K562 (cell line): Measurements from ENCODE around the gene UMAD1. TPM values are rescaled to one million over a fixed set of nuclear protein-coding genes. Genes with fewer than 3 reads are reported as not detected.
A peak's percentile ranks its signal among the peaks of the same experiment; 100 is the strongest.
"Not testable (repeated sequence)": the region's sequence is repeated elsewhere in the genome, so short reads cannot be mapped to it uniquely, and the experiment has no call there.

ENCODE experiments used
- ATAC-seq: fragments of 200-7000 bp; cut with Tn5 transposase; 3 replicates; pipeline ENCODE4 v1.9.1; 2020; ENCODE audit warnings: moderate library complexity
- BruUV-seq: library from RNA; stranded (reverse); fragments of 400-500 nt; replicated peaks from 2 replicates; lab custom pipeline; 2021; lab: Mats Ljungman, UMichigan
- CTCF ChIA-PET: fragments of 300-600 bp; formaldehyde crosslinking; extraction: SDS; loops from one replicate; lab custom pipeline; 2021; ENCODE audit warnings: low intra/inter-chr PET ratio; lab: Yijun Ruan, JAX
- POLR2A ChIA-PET: fragments of 300-600, 350-650 bp; sonication (Branson Sonifier 250); formaldehyde crosslinking; extraction: SDS; loops from one replicate; lab custom pipeline; 2021; ENCODE audit warnings: antibody characterized with exemption, inconsistent platforms; lab: Yijun Ruan, JAX
- DNase-seq, 4 experiments: peaks; one replicate each; pipeline versions ENCODE4 v3.0.0 to v3.0.0-alpha.2; 2011 to 2018; ENCODE audit warnings: low spot score in 3 of 4, mixed read lengths in 3 of 4; ENCODE audit errors: extremely low read depth in 1 of 4
- FAIRE-seq: peaks from 2 replicates; lab custom pipeline; 2011; peaks lifted over from hg19 to GRCh38; lab: Jason Lieb, UNC
- H2AFZ ChIP-seq: 2 replicates; pipeline ENCODE4 v1.6.0; 2011; ENCODE audit warnings: low read depth, low read length, control low read depth, inconsistent platforms
- H3K27ac ChIP-seq: fragments of 200-600 bp; 3 replicates; pipeline ENCODE4 v1.8.0; 2011; ENCODE audit warnings: low read depth, mild to moderate bottlenecking, control low read depth, inconsistent platforms, low read length, moderate library complexity, mixed read lengths; ENCODE audit errors: extremely low read depth
- H3K27me3 ChIP-seq, 2 experiments: fragments of 300-600 bp in 1 of 2; 2 replicates in 1 of 2; 3 replicates in 1 of 2; pipeline versions ENCODE4 v1.6.0 to v1.8.0; 2011; ENCODE audit warnings: inconsistent platforms in 2 of 2, low read length in 2 of 2, mild to moderate bottlenecking in 1 of 2, mixed read lengths in 1 of 2, moderate library complexity in 1 of 2; ENCODE audit not compliant: control insufficient read depth in 2 of 2, insufficient read depth in 2 of 2
- H3K36me3 ChIP-seq: fragments of 300-600 bp; 3 replicates; pipeline ENCODE4 v1.8.0; 2011; ENCODE audit warnings: mild to moderate bottlenecking, low read length, inconsistent platforms; ENCODE audit not compliant: control insufficient read depth, insufficient read depth
- H3K4me1 ChIP-seq, 2 experiments: fragments of 200-600 bp in 1 of 2; replicated peaks in 1 of 2; 2 replicates in 1 of 2; 3 replicates in 1 of 2; pipeline versions ENCODE4 v1.5.1 to v1.8.0; 2011; ENCODE audit warnings: inconsistent platforms in 2 of 2, low read length in 2 of 2, mild to moderate bottlenecking in 1 of 2, mixed read lengths in 1 of 2, moderate library complexity in 1 of 2; ENCODE audit not compliant: control insufficient read depth in 2 of 2, insufficient read depth in 2 of 2
- H3K4me2 ChIP-seq: 2 replicates; pipeline ENCODE4 v1.6.1; 2011; ENCODE audit warnings: low read length, control low read depth, inconsistent platforms, mixed read lengths; ENCODE audit not compliant: insufficient read depth
- H3K4me3 ChIP-seq: fragments of 200-600 bp; sonication (generic), shearing (Covaris generic); 2 replicates; pipeline ENCODE4 v1.5.1; 2016; ENCODE audit warnings: control low read depth, inconsistent platforms
- H3K79me2 ChIP-seq: fragments of 200-600 bp; 3 replicates; pipeline ENCODE4 v1.8.0; 2011; ENCODE audit warnings: low read length, inconsistent platforms; ENCODE audit not compliant: control insufficient read depth, insufficient read depth
- H3K9ac ChIP-seq, 2 experiments: 2 replicates each; pipeline versions ENCODE4 v1.6.0 to v1.6.1; 2011; ENCODE audit warnings: low read depth in 2 of 2, low read length in 2 of 2, control low read depth in 1 of 2, inconsistent platforms in 1 of 2, mild to moderate bottlenecking in 1 of 2, mixed read lengths in 1 of 2; ENCODE audit not compliant: insufficient read depth in 1 of 2
- H3K9me1 ChIP-seq: one replicate; pipeline ENCODE4 v1.6.0; 2011; ENCODE audit warnings: inconsistent platforms, mild to moderate bottlenecking, low read length, moderate library complexity; ENCODE audit not compliant: control insufficient read depth, insufficient read depth
- H3K9me3 ChIP-seq: replicated peaks from 2 replicates; pipeline ENCODE4 v1.5.1; 2011; ENCODE audit warnings: low read depth, low read length, inconsistent platforms; ENCODE audit not compliant: control insufficient read depth, insufficient read depth
- H4K20me1 ChIP-seq: replicated peaks from 2 replicates; pipeline ENCODE4 v1.6.1; 2011; ENCODE audit warnings: low read length, inconsistent platforms, mixed read lengths; ENCODE audit not compliant: control insufficient read depth, insufficient read depth
- BACH1 ChIP-seq: fragments of 200-800 bp; sonication (Bioruptor generic); IDR thresholded peaks from 2 replicates; pipeline ENCODE4 v1.6.1; 2016; ENCODE audit warnings: missing genetic modification characterization, missing compliant biosample characterization
- GTF2F1 ChIP-seq: IDR thresholded peaks from 2 replicates; pipeline ENCODE4 v1.6.1; 2011; ENCODE audit warnings: low read depth, low read length, improper control_type of control experiment
- HNRNPLL ChIP-seq: fragments of 200-400 bp; formaldehyde crosslinking; IDR thresholded peaks from 2 replicates; pipeline ENCODE4 v1.6.1; 2017; ENCODE audit warnings: low read length, low read depth, mild to moderate bottlenecking; ENCODE audit not compliant: poor library complexity, severe bottlenecking
- JUN ChIP-seq, 2 experiments: sonication (generic) in 1 of 2; formaldehyde crosslinking in 1 of 2; IDR thresholded peaks; 2 replicates each; pipeline versions ENCODE4 v1.6.1 to v1.8.0; 2012 to 2022; ENCODE audit warnings: borderline replicate concordance in 2 of 2, mild to moderate bottlenecking in 2 of 2, improper control_type of control experiment in 1 of 2, low read depth in 1 of 2, low read length in 1 of 2, missing genetic modification reagents in 1 of 2
- JUND ChIP-seq, 2 experiments: IDR thresholded peaks; 2 replicates in 1 of 2; 3 replicates in 1 of 2; pipeline ENCODE4 v1.6.1; 2011; ENCODE audit warnings: borderline replicate concordance in 2 of 2, low read depth in 2 of 2, low read length in 2 of 2, improper control_type of control experiment in 1 of 2, missing biosample characterization in 1 of 2, missing genetic modification characterization in 1 of 2, missing genetic modification reagents in 1 of 2
- KLF1 ChIP-seq: fragments of 450-650 bp; IDR thresholded peaks from 2 replicates; pipeline ENCODE4 v1.6.1; 2016; ENCODE audit warnings: missing genetic modification characterization, missing compliant biosample characterization
- RBM22 ChIP-seq: fragments of 200-400 bp; formaldehyde crosslinking; IDR thresholded peaks from 2 replicates; pipeline ENCODE4 v1.6.1; 2018; ENCODE audit warnings: low read length, low read depth; ENCODE audit not compliant: poor library complexity, severe bottlenecking
- SRSF7 ChIP-seq: fragments of 200-400 bp; formaldehyde crosslinking; optimal IDR thresholded peaks from 2 replicates; pipeline ENCODE3; 2017; ENCODE audit warnings: mild to moderate bottlenecking, low read depth, low read length
- ZNF431 ChIP-seq: sonication (generic); formaldehyde crosslinking; IDR thresholded peaks from 2 replicates; pipeline ENCODE4 v1.8.0; 2022; ENCODE audit warnings: mild to moderate bottlenecking, missing genetic modification reagents
- WGBS: fragments of 100-300 bp; shearing (Covaris generic); methylation state at CpG from one replicate; pipeline ENCODE4 v1.1.6; 2016; ENCODE audit warnings: low coverage, mixed read lengths; ENCODE audit not compliant: insufficient coverage; ENCODE audit errors: missing lambda C conversion rate; 5-methylcytosine and 5-hydroxymethylcytosine counted together
- in situ Hi-C: fragments of 300-500 bp; cut with MboI; formaldehyde crosslinking; loops from 4 replicates; pipeline ENCODE4 v1.15.0; 2018; ENCODE audit warnings: inconsistent platforms, mixed read lengths
- intact Hi-C: fragments of 100-400 bp; cut with micrococcal nuclease; formaldehyde crosslinking; loops from 2 replicates; pipeline ENCODE4 v1.14.2; 2022
- polyA plus RNA-seq, 8 experiments: library from polyadenylated mRNA; depleted of rRNA in 4 of 8; stranded (reverse) in 5 of 8; unstranded in 3 of 8; fragments of >200 nt; fragmentation: Nextera tagmentation in 2 of 8; fragmentation: Illumina TruSeq in 1 of 8; extraction: Ambion mirVana in 2 of 8; extraction: Trizol in 1 of 8; gene quantifications; 2 replicates each; pipeline versions ENCODE4 v1.2.1 to v1.2.3, GENCODE V29; 2011 to 2014; ENCODE audit warnings: inconsistent platforms in 1 of 8, missing spikeins in 1 of 8
- total RNA-seq, 7 experiments: library from RNA; depleted of rRNA in 6 of 7; stranded (reverse); fragments of >200 nt in 6 of 7; fragmentation: Illumina TruSeq in 2 of 7; extraction: Trizol in 2 of 7; gene quantifications; 2 replicates each; pipeline versions ENCODE4 v1.2.1 to v1.2.3, GENCODE V29; 2011 to 2021; ENCODE audit warnings: low replicate concordance in 1 of 7
- TF ChIP-seq, protein P1 (sequence below), 2 experiments: fragments of 250-450 bp in 1 of 2; fragments of 450-650 bp in 1 of 2; sonication (Bioruptor Pico) in 1 of 2; IDR thresholded peaks; 2 replicates each; pipeline versions ENCODE4 v1.6.1 to v1.8.0; 2016 to 2021; ENCODE audit warnings: mild to moderate bottlenecking in 2 of 2, moderate library complexity in 2 of 2, missing compliant biosample characterization in 1 of 2, missing genetic modification characterization in 1 of 2
- TF ChIP-seq, protein P2 (sequence below), 2 experiments: fragments of 450-650 bp in 1 of 2; sonication (generic) in 1 of 2; formaldehyde crosslinking in 1 of 2; IDR thresholded peaks in 1 of 2; conservative IDR thresholded peaks in 1 of 2; 2 replicates each; pipeline versions ENCODE4 v1.6.1 to v1.8.1; 2016 to 2023; ENCODE audit warnings: mild to moderate bottlenecking in 2 of 2, moderate library complexity in 2 of 2, inconsistent platforms in 1 of 2, missing genetic modification reagents in 1 of 2

Gene UMAD1
- total and polyA plus RNA-seq, 9 of the 15 experiments (the other 6 are each of a cell fraction or from before 2014, with no cell fraction given): 9.0 to 26.7 (median 13.3) TPM

DNA sequence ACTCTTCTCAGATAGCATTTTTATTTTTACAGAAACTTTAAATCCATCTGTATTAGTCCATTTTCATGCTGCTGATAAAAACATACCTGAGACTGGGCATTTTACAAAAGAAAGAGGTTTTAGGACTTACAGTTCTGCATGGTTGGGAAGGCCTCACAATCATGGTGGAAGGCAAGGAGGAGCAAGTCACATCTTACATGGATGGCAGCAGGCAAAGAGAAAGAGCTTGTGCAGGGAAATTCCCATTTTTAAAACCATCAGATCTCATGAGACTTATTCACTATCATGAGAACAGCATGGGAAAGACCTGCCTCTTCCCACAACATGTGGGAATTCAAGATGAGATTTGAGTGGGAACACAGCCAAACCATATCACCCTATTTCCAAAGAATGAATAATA is 184.7 kb downstream of the UMAD1 start:
- peak; percentile 96 for TF ChIP-seq ZNF431 (CRISPR knock-in tag)
- H3K9me1 ChIP-seq, FAIRE-seq, H3K4me3 ChIP-seq, H3K79me2 ChIP-seq, intact Hi-C loops, ATAC-seq, H4K20me1 ChIP-seq, H3K36me3 ChIP-seq, CTCF ChIA-PET, H3K27me3 ChIP-seq, H3K4me1 ChIP-seq, DNase-seq, H3K27ac ChIP-seq, H2AFZ ChIP-seq, H3K9ac ChIP-seq, H3K9me3 ChIP-seq, H3K4me2 ChIP-seq, BruUV-seq, in situ Hi-C loops: not testable (repeated sequence)
- POLR2A ChIA-PET: interaction anchor here (1.0 kb wide), 1 partner anchor 43 kb away, joined by 3 read pairs; no protein-coding TSS in a partner anchor

DNA sequence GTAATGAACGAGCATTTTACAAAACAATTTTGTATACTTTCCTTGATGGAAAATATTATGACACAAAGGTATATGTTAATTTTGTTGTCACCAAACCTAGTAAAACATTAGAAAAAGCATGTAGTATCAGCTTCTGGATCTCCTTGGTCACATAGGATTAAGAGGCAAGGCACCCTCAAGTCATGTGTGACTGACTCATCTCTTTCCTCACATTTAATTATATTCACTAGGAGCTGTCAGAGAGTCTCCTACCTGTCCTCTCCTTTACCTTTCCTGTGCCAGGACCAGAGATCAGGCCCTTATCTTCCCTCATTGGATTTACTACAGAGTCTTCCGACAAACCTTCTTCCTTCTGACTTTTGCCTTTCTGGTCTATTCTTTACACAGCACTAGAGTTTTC is 189.1 kb downstream of the UMAD1 start:
- no TSS peak for BruUV-seq
- CTCF ChIA-PET: no interaction called here
- Histone ChIP-seq H2AFZ (no peak overlapping the region), H3K79me2 (no peaks in the 10 kb centered on the region), H3K9me3 (no peaks in the 10 kb centered on the region), H3K4me1 (no peaks in the 10 kb centered on the region; a peak in 1 of 5 replicates), H3K4me2 (no peak overlapping the region), H4K20me1 (no peaks in the 10 kb centered on the region), H3K4me3 (no peak overlapping the region), H3K27me3 (no peaks in the 10 kb centered on the region), H3K27ac (no peak overlapping the region), H3K36me3 (no peaks in the 10 kb centered on the region), H3K9ac (no peak overlapping the region), H3K9me1 (no peaks in the 10 kb centered on the region)
- DNase-seq (peak in 1 of 4 experiments; percentile 6), ATAC-seq (no peak), FAIRE-seq (no peak)
- 9% methylated on average over 2 of the region's 2 CpGs for WGBS
- POLR2A ChIA-PET: no interaction called here
- intact Hi-C loops (no loop called here), in situ Hi-C loops (no loop called here)
- no peak for TF ChIP-seq BACH1 (tag)
- no peak for TF ChIP-seq GTF2F1
- no peak for TF ChIP-seq RBM22
- no peak for TF ChIP-seq SRSF7
- no peak for TF ChIP-seq KLF1
- peak; percentile 69; the same call in 1 of the 2 replicates for TF ChIP-seq JUND (IDR thresholded peaks at IDR 0.05; ENCODE audit: borderline replicate concordance, low read depth, low read length)
- peak; percentile 70; the same call in 2 of the 3 replicates for TF ChIP-seq JUND (tag; IDR thresholded peaks at IDR 0.05; ENCODE audit: borderline replicate concordance, low read depth, low read length)
- TF ChIP-seq, protein P1, sequence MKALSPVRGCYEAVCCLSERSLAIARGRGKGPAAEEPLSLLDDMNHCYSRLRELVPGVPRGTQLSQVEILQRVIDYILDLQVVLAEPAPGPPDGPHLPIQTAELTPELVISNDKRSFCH (CRISPR knock-in tag; IDR thresholded peaks at IDR 0.05): no peak
- TF ChIP-seq, protein P1 (tag; IDR thresholded peaks at IDR 0.05): no peak
- 0 out of 2 replicates have a peak, but pooled peaks have one; percentile 52 for TF ChIP-seq JUN (IDR thresholded peaks at IDR 0.05; ENCODE audit: borderline replicate concordance, low read depth, low read length)
- no peak for TF ChIP-seq JUN (CRISPR knock-in tag; IDR thresholded peaks at IDR 0.05; ENCODE audit: borderline replicate concordance)
- TF ChIP-seq HNRNPLL: no peak
- TF ChIP-seq, protein P2, sequence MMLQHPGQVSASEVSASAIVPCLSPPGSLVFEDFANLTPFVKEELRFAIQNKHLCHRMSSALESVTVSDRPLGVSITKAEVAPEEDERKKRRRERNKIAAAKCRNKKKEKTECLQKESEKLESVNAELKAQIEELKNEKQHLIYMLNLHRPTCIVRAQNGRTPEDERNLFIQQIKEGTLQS (IDR thresholded peaks at IDR 0.05): peak; percentile 51; the same call in 1 of the 2 replicates
- TF ChIP-seq, protein P2 (CRISPR knock-in tag; conservative IDR thresholded peaks at IDR 0.05): no peak
